ENCODE measurements around the gene NABP2. TPM values are rescaled to one million over a fixed set of nuclear protein-coding genes. Genes with fewer than 3 reads are reported as not detected.

The NABP2 gene
- total and polyA plus RNA-seq, 10 donors, result 13.4 to 24.6 (median 19.3) TPM

DNA sequence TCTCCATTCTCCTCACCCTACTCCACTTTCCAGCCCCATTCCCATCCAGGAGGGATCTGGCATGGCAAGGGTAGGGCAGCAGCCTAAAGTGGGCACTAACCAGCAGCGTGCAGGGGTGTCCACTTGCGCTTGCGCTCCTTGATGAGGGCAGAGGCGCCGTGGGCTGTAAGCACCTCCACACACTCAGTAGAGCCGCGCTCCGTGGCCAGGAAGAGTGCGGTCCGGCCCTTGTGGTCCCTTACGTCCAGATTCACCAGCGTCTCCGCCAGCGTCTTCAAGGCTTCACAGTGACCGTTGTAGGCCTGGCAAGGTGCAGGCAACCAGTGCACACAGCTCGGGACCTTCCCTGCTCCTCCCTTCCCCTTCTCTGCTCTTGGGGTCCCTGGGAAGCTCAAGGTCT is 23.8 kb downstream of the NABP2 start:
- WGBS, 5 donors, result 94 to 97% (median 96%) methylated on average over 16 of the region's 16 CpGs
- Histone ChIP-seq H3K27ac (no peak overlapping the region), H3K36me3 (peaks cover 14 to 100% (median 99%) of the 10 kb centered on the region in 6 donors), H3K4me1 (peaks cover 0 to 17% (median 0%) of the 10 kb centered on the region in 6 donors), H3K27me3 (replicated peaks in 1 of 7) (no peaks in the 10 kb centered on the region), H3K9me3 (no peaks in the 10 kb centered on the region), H3K4me3 (no peak overlapping the region)
- intact Hi-C loops (cut with DNase I; ENCODE audit: low total_unique reads), result no loop called here
- TF ChIP-seq POLR2AphosphoS5 (IDR thresholded peaks at IDR 0.05) (peak in 1 of 3 donors; percentile 43), POLR2A (IDR thresholded peaks at IDR 0.05) (no peak)
- TF ChIP-seq, protein P1, sequence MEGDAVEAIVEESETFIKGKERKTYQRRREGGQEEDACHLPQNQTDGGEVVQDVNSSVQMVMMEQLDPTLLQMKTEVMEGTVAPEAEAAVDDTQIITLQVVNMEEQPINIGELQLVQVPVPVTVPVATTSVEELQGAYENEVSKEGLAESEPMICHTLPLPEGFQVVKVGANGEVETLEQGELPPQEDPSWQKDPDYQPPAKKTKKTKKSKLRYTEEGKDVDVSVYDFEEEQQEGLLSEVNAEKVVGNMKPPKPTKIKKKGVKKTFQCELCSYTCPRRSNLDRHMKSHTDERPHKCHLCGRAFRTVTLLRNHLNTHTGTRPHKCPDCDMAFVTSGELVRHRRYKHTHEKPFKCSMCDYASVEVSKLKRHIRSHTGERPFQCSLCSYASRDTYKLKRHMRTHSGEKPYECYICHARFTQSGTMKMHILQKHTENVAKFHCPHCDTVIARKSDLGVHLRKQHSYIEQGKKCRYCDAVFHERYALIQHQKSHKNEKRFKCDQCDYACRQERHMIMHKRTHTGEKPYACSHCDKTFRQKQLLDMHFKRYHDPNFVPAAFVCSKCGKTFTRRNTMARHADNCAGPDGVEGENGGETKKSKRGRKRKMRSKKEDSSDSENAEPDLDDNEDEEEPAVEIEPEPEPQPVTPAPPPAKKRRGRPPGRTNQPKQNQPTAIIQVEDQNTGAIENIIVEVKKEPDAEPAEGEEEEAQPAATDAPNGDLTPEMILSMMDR (IDR thresholded peaks at IDR 0.05 in 8 of 11, conservative IDR thresholded peaks at IDR 0.05 in 3 of 11), result no peak
- no peak for DNase-seq

DNA sequence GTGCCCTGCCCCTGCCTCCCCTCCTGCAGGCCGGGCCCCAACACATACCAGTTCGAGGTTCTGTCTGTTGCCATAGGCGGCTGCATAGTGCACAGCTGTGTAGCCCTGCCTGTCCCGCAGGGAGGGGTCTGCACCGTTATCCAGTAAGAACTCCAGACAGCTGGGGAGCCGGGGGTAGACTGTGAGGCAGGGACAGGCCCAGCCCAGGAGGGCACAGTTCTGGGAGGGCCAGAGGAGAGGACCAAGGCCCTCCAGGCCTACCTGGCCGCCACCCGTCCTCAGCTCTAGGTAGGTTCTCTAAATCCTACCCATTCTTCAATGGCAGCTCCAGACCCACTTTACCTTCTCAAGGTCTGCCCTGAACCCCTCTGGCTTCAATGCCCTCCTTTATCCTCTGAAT is 24.6 kb downstream of the NABP2 start:
- H3K36me3 ChIP-seq, result peaks cover 17 to 100% (median 99%) of the 10 kb centered on the region in 6 donors

DNA sequence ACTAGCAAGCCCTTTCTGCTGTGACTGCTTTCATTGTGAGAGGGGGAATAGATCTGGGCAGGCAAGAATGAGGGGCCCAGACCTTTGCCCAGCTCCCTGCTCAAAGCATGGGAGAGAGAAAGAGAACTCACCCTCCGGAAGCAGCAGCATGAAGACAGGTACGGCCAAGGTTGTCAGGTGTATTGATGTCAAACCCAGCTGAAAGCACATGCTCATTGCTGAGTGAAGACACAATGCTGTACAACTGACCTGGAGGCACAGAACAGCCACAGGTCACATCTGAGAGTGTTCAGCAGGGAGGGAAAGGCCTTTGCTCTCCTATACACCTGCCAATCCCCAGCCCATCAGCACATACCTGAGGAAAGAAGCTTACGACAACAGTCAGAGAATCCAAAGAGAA is 28.5 kb downstream of the NABP2 start:
- Histone ChIP-seq H3K4me1 (peaks cover 14 to 21% (median 19%) of the 10 kb centered on the region in 6 donors), H3K27me3 (replicated peaks in 1 of 7) (no peaks in the 10 kb centered on the region), H3K27ac (no peak overlapping the region), H3K4me3 (no peak overlapping the region), H3K9me3 (no peaks in the 10 kb centered on the region), H3K36me3 (peaks cover 11 to 92% (median 83%) of the 10 kb centered on the region in 6 donors)
- no peak for DNase-seq
- intact Hi-C loops (cut with DNase I; ENCODE audit: low total_unique reads), result loop anchor here (10.0 kb wide), 1 partner anchor 58 kb away; no protein-coding TSS in a partner anchor
- WGBS, 5 donors, result 94 to 100% (median 96%) methylated on average over 3 of the region's 3 CpGs
- TF ChIP-seq, protein P1 (IDR thresholded peaks at IDR 0.05 in 8 of 11, conservative IDR thresholded peaks at IDR 0.05 in 3 of 11), result no peak
- TF ChIP-seq POLR2AphosphoS5 (IDR thresholded peaks at IDR 0.05) (no peak), POLR2A (IDR thresholded peaks at IDR 0.05) (no peak)

More for the DNA sequence above, 24.6 kb downstream of the NABP2 start:
- Histone ChIP-seq H3K9me3 (no peaks in the 10 kb centered on the region), H3K27ac (no peak overlapping the region), H3K27me3 (replicated peaks in 1 of 7) (no peaks in the 10 kb centered on the region), H3K4me3 (no peak overlapping the region), H3K4me1 (peaks cover 0 to 10% (median 0%) of the 10 kb centered on the region in 6 donors)
- no peak for DNase-seq
- TF ChIP-seq, protein P1 (IDR thresholded peaks at IDR 0.05 in 8 of 11, conservative IDR thresholded peaks at IDR 0.05 in 3 of 11), result no peak
- no peak for TF ChIP-seq POLR2A (IDR thresholded peaks at IDR 0.05)
- TF ChIP-seq POLR2AphosphoS5 (IDR thresholded peaks at IDR 0.05), result peak in 1 of 3 donors; percentile 16
- 90 to 98% (median 95%) methylated on average over 7 to 8 of the region's 8 CpGs for WGBS, 5 donors
- intact Hi-C loops (cut with DNase I; ENCODE audit: low total_unique reads), result no loop called here

DNA sequence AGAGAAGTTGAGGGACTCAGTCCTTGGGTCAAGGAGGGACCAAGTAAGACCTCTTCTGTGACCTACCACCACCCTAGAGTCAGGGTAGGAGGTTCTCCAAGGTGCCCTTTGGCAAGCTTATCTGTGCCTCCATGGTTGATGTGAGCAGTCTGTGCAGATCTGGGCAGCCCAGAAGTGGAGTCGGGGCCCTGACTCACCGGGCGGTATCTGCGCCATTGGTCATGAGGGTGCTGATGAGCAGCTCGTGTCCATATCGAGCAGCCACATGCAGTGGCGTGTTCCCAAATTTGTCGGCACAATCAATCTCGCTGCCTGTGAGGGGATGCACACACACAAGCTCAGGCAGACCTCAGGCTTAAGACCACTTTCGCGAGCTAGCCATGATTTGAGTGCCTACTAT is 28.9 kb downstream of the NABP2 start:
- Histone ChIP-seq H3K4me1 (peaks cover 14 to 24% (median 19%) of the 10 kb centered on the region in 6 donors), H3K4me3 (no peak overlapping the region), H3K27me3 (replicated peaks in 1 of 7) (no peaks in the 10 kb centered on the region), H3K27ac (no peak overlapping the region), H3K36me3 (peaks cover 9 to 87% (median 79%) of the 10 kb centered on the region in 6 donors), H3K9me3 (no peaks in the 10 kb centered on the region)
- intact Hi-C loops (cut with DNase I; ENCODE audit: low total_unique reads), result loop anchor here (10.0 kb wide), 1 partner anchor 58 kb away; no protein-coding TSS in a partner anchor
- WGBS, 5 donors, result 91 to 99% (median 97%) methylated on average over 8 to 11 of the region's 11 CpGs
- TF ChIP-seq, protein P1 (IDR thresholded peaks at IDR 0.05 in 8 of 11, conservative IDR thresholded peaks at IDR 0.05 in 3 of 11), result no peak
- TF ChIP-seq POLR2AphosphoS5 (IDR thresholded peaks at IDR 0.05), result peak in 1 of 3 donors; percentile 42
- no peak for DNase-seq
